Thoracic aorta (tissue), 2 donors: ENCODE data around the gene IL21. TPM values are rescaled to one million over a fixed set of nuclear protein-coding genes. Genes with fewer than 3 reads are reported as not detected.
A peak's percentile ranks its signal among the peaks of the same experiment; 100 is the strongest.

ENCODE experiments used
- ATAC-seq: fragments of 150-250 bp; one replicate; pipeline ENCODE4 v1.8.0; 2017; ENCODE audit warnings: low read depth; ENCODE audit not compliant: insufficient number of reproducible peaks, low FRiP score
- DNase-seq: peaks from one replicate; pipeline ENCODE4 v3.0.0-alpha.2; 2020; ENCODE audit warnings: low spot score
- H3K27ac ChIP-seq, 2 donors: fragments of 200-600 bp; sonication (generic); 1 replicate in 1 of 2; 2 replicates in 1 of 2; pipeline ENCODE4 v1.5.1; 2016; ENCODE audit warnings: mild to moderate bottlenecking in 2 of 2, moderate library complexity in 2 of 2
- H3K27me3 ChIP-seq: fragments of 200-600 bp; sonication (generic); replicated peaks from 2 replicates; pipeline ENCODE4 v1.6.0; 2016; ENCODE audit warnings: mild to moderate bottlenecking; ENCODE audit not compliant: insufficient read depth
- H3K36me3 ChIP-seq: fragments of 200-600 bp; sonication (generic); one replicate; pipeline ENCODE4 v1.5.1; 2016
- H3K4me1 ChIP-seq, 2 donors: fragments of 200-600 bp; sonication (generic); 1 replicate in 1 of 2; 2 replicates in 1 of 2; pipeline versions ENCODE4 v1.5.1 to v1.6.0; 2016; ENCODE audit warnings: low read depth in 2 of 2, mild to moderate bottlenecking in 1 of 2; ENCODE audit not compliant: control insufficient read depth in 1 of 2
- H3K4me3 ChIP-seq: fragments of 200-600 bp; sonication (generic); 2 replicates; pipeline ENCODE4 v1.5.1; 2016; ENCODE audit warnings: mild to moderate bottlenecking
- H3K9me3 ChIP-seq: fragments of 200-600 bp; sonication (generic); 2 replicates; pipeline ENCODE4 v1.5.1; 2016
- CTCF ChIP-seq: fragments of 200-600 bp; sonication (generic); IDR thresholded peaks from one replicate; pipeline ENCODE4 v1.5.1; 2019; ENCODE audit warnings: antibody characterized with exemption
- total RNA-seq, 2 donors: library from RNA; depleted of rRNA; stranded (reverse); fragments of >200 nt; gene quantifications; one replicate each; pipeline versions ENCODE4 v1.1.0 to v1.2.3, GENCODE V29; 2016

IL21 gene
- not detected for total RNA-seq

- Histone ChIP-seq H3K27me3 (no peaks in the 10 kb centered on the region), H3K4me3 (no peak within 1 kb of the TSS), H3K9me3 (no peaks in the 10 kb centered on the region), H3K27ac (no peak within 1 kb of the TSS), H3K4me1 (peaks cover 9 to 11% of the 10 kb centered on the region in 2 donors), H3K36me3 (no peaks in the 10 kb centered on the region)
- ATAC-seq, result no peak
- no peak for DNase-seq
- no peak for TF ChIP-seq CTCF
Measured at GRCh38 chr4:122621016-122621507, at the start of gene IL21. Gene IL21, minus strand, starts transcription at chr4:122621066. Its CDS starts 55 bp downstream, at chr4:122621011.

GRCh38 chr4:122669911-122670738, 49.3 kb upstream of the IL21 start:
- Histone ChIP-seq H3K4me3 (no peak overlapping the region), H3K27ac (no peak overlapping the region), H3K36me3 (no peaks in the 10 kb centered on the region), H3K27me3 (no peaks in the 10 kb centered on the region), H3K4me1 (peaks cover 15 to 30% of the 10 kb centered on the region in 2 donors), H3K9me3 (no peaks in the 10 kb centered on the region)
- DNase-seq (no peak), ATAC-seq (no peak)
- no peak for TF ChIP-seq CTCF

DNA sequence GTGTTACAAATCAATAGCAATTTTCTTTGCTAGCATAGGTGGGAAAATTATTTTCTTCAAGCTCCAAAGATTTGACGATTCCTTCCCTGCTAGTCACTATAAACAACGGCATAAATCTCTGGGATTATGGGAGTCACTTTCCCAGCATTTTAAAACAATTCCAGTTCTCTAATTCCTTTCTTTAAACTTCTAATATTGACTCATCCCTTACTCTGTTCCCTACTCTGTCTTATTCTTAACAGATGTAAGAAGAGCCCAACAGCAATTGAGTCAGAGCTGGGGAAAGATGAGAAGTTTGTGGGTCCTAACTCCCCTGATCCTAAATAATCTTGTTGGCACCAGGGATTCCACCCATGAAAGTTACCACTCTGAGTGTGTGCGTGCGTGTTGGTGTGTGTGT, 47.4 kb upstream of the IL21 start:
- no peak for ATAC-seq
- H3K4me3 ChIP-seq, result no peak overlapping the region
- no peaks in the 10 kb centered on the region for H3K36me3 ChIP-seq
- DNase-seq, result no peak
- H3K4me1 ChIP-seq, result peaks cover 17 to 32% of the 10 kb centered on the region in 2 donors
- no peaks in the 10 kb centered on the region for H3K9me3 ChIP-seq
- no peaks in the 10 kb centered on the region for H3K27me3 ChIP-seq
- no peak overlapping the region for H3K27ac ChIP-seq
- TF ChIP-seq CTCF, result no peak

DNA sequence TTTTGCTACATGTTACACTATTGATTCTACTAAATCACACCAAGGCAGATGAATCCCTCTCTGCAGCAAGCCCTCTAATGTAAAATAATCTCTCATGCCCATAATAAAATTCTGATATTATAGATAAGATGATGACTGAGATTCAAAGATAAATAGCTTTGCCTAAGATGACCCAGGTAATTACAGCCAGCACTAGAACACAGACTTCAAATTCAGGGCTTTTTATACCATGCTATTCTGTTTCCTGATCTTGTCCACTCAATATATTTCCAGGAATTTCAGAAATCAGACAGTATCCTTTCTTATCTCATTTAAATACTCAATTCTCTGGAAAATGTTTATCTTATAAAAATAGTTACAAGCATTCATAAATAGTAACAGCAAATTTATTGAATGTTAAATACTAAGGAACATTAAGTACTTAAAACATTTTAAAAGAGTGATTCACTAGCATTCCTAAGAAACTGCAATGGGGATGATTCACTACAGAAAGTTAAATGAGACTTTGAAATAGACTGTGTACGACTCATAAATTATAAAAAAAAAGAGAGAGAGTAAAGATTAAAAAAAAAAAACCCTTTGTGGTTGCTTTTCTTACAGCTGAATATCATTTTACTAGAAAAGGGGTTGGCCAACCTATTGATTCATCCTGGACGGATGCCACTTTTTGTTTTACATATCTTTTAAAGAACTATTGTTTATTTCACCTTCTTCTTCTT, 45.8 kb upstream of the IL21 start:
- Histone ChIP-seq H3K27me3 (no peaks in the 10 kb centered on the region), H3K4me3 (no peak overlapping the region), H3K27ac (peak overlapping the region; percentile 21 to 73), H3K36me3 (no peaks in the 10 kb centered on the region), H3K4me1 (peaks cover 19 to 32% of the 10 kb centered on the region in 2 donors), H3K9me3 (no peaks in the 10 kb centered on the region)
- no peak for TF ChIP-seq CTCF
- ATAC-seq (peak; percentile 91), DNase-seq (no peak)
